Head of caudate nucleus (tissue), 42 donors: ENCODE results near the gene SYN1.

Experiments
- DNase-seq, 42 donors: peaks; one replicate each; pipeline versions ENCODE4 v3.0.0 to v3.0.0-alpha.2; 2020 to 2021; ENCODE audit warnings: mixed read lengths in 7 of 42
- intact Hi-C: fragments of 100-400 bp; cut with DNase I; formaldehyde crosslinking; loops from one replicate; pipeline ENCODE4 v1.15.0; 2022

The SYN1 gene

DNA sequence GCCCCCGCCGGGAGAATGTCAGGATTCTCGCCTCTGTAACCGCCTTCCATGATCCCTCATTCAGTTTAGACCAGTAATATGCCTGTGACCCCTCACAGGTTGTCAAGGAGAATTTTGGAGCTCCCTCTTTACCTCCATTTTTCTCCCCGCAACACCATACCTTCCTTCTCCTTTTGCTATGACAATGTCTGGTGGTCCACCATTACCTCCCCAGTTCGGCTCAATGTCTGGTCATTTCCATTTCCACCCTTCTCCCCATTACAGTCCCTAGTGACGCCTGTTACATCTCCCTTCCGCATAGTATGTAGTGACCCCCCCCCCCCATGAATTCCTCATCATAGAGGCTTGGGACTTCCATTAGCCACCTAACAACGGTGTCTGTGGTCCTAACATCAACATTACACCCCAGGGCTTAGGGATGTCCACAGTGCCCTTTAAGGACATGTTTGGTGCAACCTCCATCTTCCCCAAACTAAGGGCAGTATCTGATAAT is 58.0 kb downstream of the SYN1 start:
- no peak for DNase-seq
- intact Hi-C loops, result no loop called here

DNA sequence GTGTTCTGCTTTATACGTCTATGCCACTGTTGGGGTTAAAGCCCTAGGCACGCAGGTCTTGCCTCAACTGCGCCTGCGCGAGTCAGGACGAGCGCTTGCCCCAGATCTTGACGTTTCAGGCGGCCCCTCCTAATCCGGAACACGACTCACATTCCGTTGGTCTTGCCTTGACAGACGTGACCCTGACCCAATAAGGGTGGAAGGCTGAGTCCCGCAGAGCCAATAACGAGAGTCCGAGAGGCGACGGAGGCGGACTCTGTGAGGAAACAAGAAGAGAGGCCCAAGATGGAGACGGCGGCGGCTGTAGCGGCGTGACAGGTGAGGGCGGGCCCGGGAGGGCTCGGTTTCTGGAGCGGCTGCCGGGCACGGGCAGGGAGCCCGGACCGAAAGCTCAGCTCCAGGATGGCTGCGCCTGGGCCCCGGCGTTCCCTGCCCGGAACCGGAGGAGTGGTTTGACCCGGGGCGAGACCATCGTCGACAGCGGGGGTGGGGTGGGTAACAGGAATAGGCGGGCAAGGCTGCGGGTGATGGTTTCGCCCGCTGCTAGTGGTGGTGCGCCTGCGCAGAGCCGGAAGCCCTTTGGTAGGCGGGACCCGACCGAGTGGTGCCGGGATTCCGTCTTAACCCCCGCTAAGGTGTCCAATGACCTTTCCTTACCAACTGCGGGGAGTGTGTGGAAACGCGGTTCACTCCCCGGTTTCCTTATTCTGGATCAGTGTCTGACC is 58.6 kb downstream of the SYN1 start, which contains the start of gene ARAF:
ARAF (plus strand) TSS at position 272 of the 725 bp plus-strand sequence. CDS start 1,763 bp downstream, outside the sequence.
- intact Hi-C loops, result no loop called here

DNA sequence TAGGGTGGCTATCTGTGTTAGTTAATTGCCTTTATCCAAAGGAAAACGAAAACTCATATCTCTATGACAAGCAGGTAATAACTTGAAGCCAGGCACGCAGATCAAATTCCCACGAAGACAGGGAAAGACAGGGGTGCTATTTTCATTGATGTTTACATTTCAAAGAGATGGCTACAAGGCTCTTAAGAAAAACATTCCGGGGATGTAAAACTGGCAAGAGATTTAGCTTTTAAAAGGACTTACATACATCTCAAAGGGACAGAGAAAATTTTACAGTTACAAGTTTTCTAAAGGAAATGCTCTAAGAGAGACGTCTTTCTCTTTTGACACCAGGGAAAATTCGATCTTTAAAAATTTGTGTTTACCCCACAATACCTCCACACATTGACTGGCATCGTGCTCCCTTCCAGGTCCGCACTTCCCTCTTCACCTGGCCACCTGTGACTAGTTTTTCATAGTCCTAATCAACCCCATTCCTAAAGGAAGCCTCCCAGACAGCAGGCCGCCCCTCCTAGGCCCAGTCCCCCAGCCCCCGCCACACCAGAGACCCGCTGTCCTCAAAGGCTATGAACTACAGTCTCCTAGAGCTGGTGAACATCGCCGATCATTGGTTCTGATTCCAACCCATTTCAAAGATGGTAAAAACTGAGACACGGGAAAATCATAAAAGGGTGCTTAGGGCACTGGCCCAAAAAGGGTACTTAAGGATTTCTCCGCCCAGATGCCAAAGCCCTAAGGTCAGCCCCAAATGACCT is 59.3 kb downstream of the SYN1 start:
- no peak for DNase-seq
- intact Hi-C loops, result no loop called here

More for the DNA sequence above, 58.6 kb downstream of the SYN1 start, which contains the start of gene ARAF:
- DNase-seq, result peak; percentile 90 to 99 (median 96)

DNA sequence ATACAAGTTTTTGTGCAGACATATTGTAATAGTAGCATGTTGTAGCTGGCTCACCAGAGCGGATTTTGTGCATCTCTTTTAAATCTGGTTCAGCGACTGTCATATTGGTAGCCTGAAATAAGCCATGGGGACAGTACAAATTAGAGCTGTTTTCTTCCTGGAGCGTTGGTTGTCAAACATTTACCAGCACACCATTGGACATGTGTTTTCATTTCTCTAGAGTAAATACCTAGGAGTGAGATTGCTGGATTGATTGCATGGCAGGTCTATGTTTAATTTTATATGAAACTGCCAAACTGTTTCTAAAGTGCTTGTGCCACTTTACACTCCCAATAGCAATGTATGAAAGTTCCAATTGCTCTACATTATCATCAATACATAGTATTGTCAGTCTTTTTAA is 61.2 kb downstream of the SYN1 start:
- intact Hi-C loops, result no loop called here
- no peak for DNase-seq

GRCh38 chrX:47556045-47556623 is 63.5 kb downstream of the SYN1 start:
- intact Hi-C loops, result no loop called here

DNA sequence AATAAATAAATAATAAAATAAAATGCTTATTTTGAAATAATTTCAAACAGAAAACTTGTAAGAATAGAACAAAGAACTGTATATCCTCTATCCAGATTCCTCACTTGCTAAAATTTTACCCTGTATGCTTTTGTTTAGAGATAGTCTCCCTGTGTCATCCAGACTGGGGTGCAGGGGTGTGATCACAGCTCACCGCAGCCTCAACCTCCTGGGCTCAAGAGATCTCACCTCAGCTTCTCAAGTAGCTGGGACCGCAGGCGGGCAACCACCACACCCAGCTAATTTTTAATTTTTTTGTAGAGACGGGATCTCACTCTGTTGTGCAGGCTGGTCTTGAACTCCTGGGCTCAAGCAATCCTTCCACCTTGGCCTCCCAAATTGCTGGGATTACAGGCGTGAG is 76.2 kb downstream of the SYN1 start:
- DNase-seq, result no peak
- intact Hi-C loops, result no loop called here

More at GRCh38 chrX:47556045-47556623, 63.5 kb downstream of the SYN1 start:
- peak; percentile 76 to 98 (median 92) for DNase-seq

GRCh38 chrX:47540754-47541538 is 78.7 kb downstream of the SYN1 start:
- peak; percentile 26 to 91 (median 74) for DNase-seq
- intact Hi-C loops, result no loop called here

GRCh38 chrX:47539860-47540259 is 79.8 kb downstream of the SYN1 start:
- intact Hi-C loops, result no loop called here
- DNase-seq, result peak in 2 of 42 donors; percentile 11 to 40

DNA sequence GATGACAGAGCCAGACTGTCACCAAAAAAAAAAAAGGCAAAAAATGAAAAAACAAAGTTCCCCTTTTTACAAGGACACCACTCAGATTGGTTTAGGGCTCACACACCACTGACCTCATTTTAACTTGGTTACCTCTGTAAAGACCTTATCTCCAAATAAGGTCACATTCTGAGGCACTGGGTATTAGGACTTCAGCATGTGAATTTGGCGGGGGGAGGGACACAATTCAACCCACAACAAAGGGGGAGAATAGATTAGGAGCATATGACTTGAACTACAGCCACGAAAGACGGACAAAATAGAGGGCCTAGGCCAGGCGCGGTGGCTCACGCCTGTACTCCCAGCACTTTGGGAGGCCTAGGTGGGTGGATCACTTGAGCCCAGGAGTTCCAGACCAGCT is 89.6 kb downstream of the SYN1 start:
- intact Hi-C loops, result no loop called here
- DNase-seq, result no peak

- DNase-seq, result peak in 1 of 42 donors; percentile 9
- intact Hi-C loops, result no loop called here
These were observed 90.1 kb downstream of the SYN1 start for GRCh38 chrX:47529548-47529947.

- intact Hi-C loops, result loop anchor here (2.0 kb wide), 1 partner anchor 331 kb away; the partner anchor contains the start of gene UBA1
- DNase-seq, result peak in 1 of 42 donors; percentile 1
These were observed 95.9 kb downstream of the SYN1 start for GRCh38 chrX:47523713-47524166.

DNA sequence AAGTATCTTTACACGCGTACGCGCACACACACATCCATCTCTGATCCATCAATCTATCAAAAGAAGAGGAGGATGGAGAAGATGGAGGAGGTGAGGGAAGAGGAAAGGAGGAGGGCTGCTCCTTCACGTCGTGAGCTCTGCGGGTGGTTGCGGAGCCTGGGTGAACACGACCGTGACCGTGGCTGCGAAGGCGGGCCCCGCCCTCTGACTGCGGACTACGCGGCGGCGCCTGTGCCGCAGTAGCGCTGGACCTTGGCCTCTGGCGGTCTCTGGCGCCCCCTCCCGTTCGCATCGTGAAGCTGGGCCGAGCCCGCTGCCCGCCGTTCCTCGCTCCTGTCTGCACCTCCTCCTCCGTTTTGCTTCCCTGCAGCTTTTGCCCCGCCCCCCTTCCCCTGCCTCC is 96.4 kb downstream of the SYN1 start:
- intact Hi-C loops, result loop anchor here (2.0 kb wide), 1 partner anchor 330 kb away; the partner anchor contains the start of gene UBA1
- peak; percentile 48 to 93 (median 84) for DNase-seq
